Activated CD4-positive, CD25-positive, alpha-beta regulatory T cell (primary cell): ENCODE data around the gene RCVRN.
"Not testable (repeated sequence)": the region's sequence is repeated elsewhere in the genome, so short reads cannot be mapped to it uniquely, and the experiment has no call there.

Experiments used
- DNase-seq, 4 experiments: peaks; one replicate each; lab custom pipeline; 2025; lab: John Stamatoyannopoulos, UW

Gene RCVRN

GRCh38 chr17:9922012-9922848 lies 17.2 kb upstream of the RCVRN start:
- DNase-seq: no peak

GRCh38 chr17:9921216-9921615 lies 16.1 kb upstream of the RCVRN start:
- not testable (repeated sequence) for DNase-seq

GRCh38 chr17:9918804-9919352 lies 13.8 kb upstream of the RCVRN start:
- DNase-seq: no peak

GRCh38 chr17:9918352-9918751 lies 13.3 kb upstream of the RCVRN start:
- DNase-seq: no peak

- no peak for DNase-seq
Observed at GRCh38 chr17:9917801-9918200, 12.7 kb upstream of the RCVRN start.

- DNase-seq: no peak
Observed at GRCh38 chr17:9917131-9917530, 12.1 kb upstream of the RCVRN start.

- no peak for DNase-seq
Observed at GRCh38 chr17:9916108-9916507, 11.0 kb upstream of the RCVRN start.

- DNase-seq: no peak
Observed at GRCh38 chr17:9913476-9913875, 8.4 kb upstream of the RCVRN start.

- no peak for DNase-seq
Observed at GRCh38 chr17:9912121-9913099, 7.3 kb upstream of the RCVRN start.

GRCh38 chr17:9911089-9911488 lies 6.0 kb upstream of the RCVRN start:
- DNase-seq: no peak

- DNase-seq: no peak
Observed at GRCh38 chr17:9908649-9909042, 3.6 kb upstream of the RCVRN start.

GRCh38 chr17:9907883-9908648 lies 3.0 kb upstream of the RCVRN start:
- no peak for DNase-seq

GRCh38 chr17:9907131-9907530 lies 2.1 kb upstream of the RCVRN start:
- no peak for DNase-seq

GRCh38 chr17:9906616-9907015 lies 1.5 kb upstream of the RCVRN start:
- DNase-seq: no peak

GRCh38 chr17:9905902-9906301 lies 831 bp upstream of the RCVRN start:
- DNase-seq: no peak

- no peak for DNase-seq
Observed at GRCh38 chr17:9904277-9905077, 594 bp downstream of the RCVRN start.

GRCh38 chr17:9902120-9902519 lies 3.0 kb downstream of the RCVRN start:
- DNase-seq: no peak

- no peak for DNase-seq
Observed at GRCh38 chr17:9900784-9901183, 4.3 kb downstream of the RCVRN start.

- no peak for DNase-seq
Observed at GRCh38 chr17:9900044-9900594, 5.0 kb downstream of the RCVRN start.

GRCh38 chr17:9899280-9900043 lies 5.6 kb downstream of the RCVRN start:
- no peak for DNase-seq
